Tibial nerve (tissue), 3 donors: ENCODE measurements around the gene XPO1.
"Not testable (repeated sequence)": the region's sequence is repeated elsewhere in the genome, so short reads cannot be mapped to it uniquely, and the experiment has no call there.

ENCODE experiments used
- POLR2A ChIP-seq, 2 donors: fragments of 450-650 bp; IDR thresholded peaks; one replicate each; pipeline ENCODE4 v1.6.1; 2017; ENCODE audit warnings: antibody characterized with exemption in 2 of 2, mild to moderate bottlenecking in 2 of 2, moderate library complexity in 2 of 2
- TF ChIP-seq, protein P1 (sequence below), 5 experiments: fragments of 200-600 bp in 3 of 5; fragments of 450-650 bp in 2 of 5; sonication (generic) in 3 of 5; IDR thresholded peaks; one replicate each; pipeline ENCODE4 v1.5.1; 2016 to 2019; ENCODE audit warnings: antibody characterized with exemption in 5 of 5, mild to moderate bottlenecking in 3 of 5, moderate library complexity in 2 of 5

DNA sequence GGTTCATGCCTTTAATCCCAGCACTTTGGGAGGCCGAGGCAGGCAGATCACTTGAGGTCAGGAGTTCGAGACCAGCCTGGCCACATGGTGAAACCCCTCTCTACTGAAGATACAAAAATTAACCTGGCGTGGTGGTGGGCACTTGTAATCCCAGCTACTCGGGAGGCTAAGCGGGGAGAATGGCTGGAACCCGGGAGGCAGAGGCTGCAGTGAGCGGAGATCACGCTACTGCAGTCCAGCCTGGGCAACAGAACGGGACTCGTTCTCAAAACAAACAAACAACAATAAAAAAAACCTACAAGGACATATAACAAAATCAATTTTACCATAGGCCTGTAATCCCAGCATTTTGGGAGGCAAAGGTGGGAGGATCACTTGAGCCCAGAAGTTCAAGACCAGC is 2.0 kb upstream of the XPO1 start:
- TF ChIP-seq, protein P1, sequence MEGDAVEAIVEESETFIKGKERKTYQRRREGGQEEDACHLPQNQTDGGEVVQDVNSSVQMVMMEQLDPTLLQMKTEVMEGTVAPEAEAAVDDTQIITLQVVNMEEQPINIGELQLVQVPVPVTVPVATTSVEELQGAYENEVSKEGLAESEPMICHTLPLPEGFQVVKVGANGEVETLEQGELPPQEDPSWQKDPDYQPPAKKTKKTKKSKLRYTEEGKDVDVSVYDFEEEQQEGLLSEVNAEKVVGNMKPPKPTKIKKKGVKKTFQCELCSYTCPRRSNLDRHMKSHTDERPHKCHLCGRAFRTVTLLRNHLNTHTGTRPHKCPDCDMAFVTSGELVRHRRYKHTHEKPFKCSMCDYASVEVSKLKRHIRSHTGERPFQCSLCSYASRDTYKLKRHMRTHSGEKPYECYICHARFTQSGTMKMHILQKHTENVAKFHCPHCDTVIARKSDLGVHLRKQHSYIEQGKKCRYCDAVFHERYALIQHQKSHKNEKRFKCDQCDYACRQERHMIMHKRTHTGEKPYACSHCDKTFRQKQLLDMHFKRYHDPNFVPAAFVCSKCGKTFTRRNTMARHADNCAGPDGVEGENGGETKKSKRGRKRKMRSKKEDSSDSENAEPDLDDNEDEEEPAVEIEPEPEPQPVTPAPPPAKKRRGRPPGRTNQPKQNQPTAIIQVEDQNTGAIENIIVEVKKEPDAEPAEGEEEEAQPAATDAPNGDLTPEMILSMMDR (IDR thresholded peaks at IDR 0.05), result not testable (repeated sequence)
- TF ChIP-seq POLR2A (IDR thresholded peaks at IDR 0.05), result not testable (repeated sequence)
